Mesenchymal stem cell (in vitro differentiated cells and primary cell): Measurements from ENCODE around the gene PDE9A.

ENCODE experiments used
- DNase-seq: peaks from one replicate; pipeline ENCODE4 v3.0.0-alpha.2; 2013
- H2AFZ ChIP-seq: one replicate; pipeline ENCODE4 v1.6.1; 2013; ENCODE audit warnings: low read depth, mild to moderate bottlenecking, control low read depth, inconsistent platforms, low read length, moderate library complexity
- H2AK5ac ChIP-seq: 2 replicates; pipeline ENCODE4 v1.6.1; 2013; ENCODE audit warnings: low read length, moderate library complexity, mild to moderate bottlenecking, inconsistent platforms; ENCODE audit not compliant: severe bottlenecking
- H2BK120ac ChIP-seq: one replicate; pipeline ENCODE4 v1.6.1; 2013; ENCODE audit warnings: low read depth, mild to moderate bottlenecking, inconsistent platforms, low read length, moderate library complexity
- H2BK12ac ChIP-seq, 2 experiments: one replicate each; pipeline ENCODE4 v1.6.1; 2013; ENCODE audit warnings: inconsistent platforms in 2 of 2, low read length in 2 of 2, mild to moderate bottlenecking in 2 of 2, moderate library complexity in 2 of 2, control low read depth in 1 of 2
- H2BK15ac ChIP-seq: one replicate; pipeline ENCODE4 v1.6.1; 2013; ENCODE audit warnings: mild to moderate bottlenecking, low read depth, inconsistent platforms; ENCODE audit not compliant: poor library complexity, severe bottlenecking
- H2BK5ac ChIP-seq: 2 replicates; pipeline ENCODE4 v1.6.1; 2013; ENCODE audit warnings: low read depth, mild to moderate bottlenecking, low read length, control low read depth, inconsistent platforms; ENCODE audit not compliant: poor library complexity, severe bottlenecking
- H3K14ac ChIP-seq, 2 experiments: one replicate each; pipeline ENCODE4 v1.6.1; 2013; ENCODE audit warnings: inconsistent platforms in 2 of 2, low read length in 2 of 2, control low read depth in 1 of 2, mild to moderate bottlenecking in 1 of 2, moderate library complexity in 1 of 2
- H3K18ac ChIP-seq, 2 experiments: one replicate each; pipeline ENCODE4 v1.6.1; 2013; ENCODE audit warnings: inconsistent platforms in 2 of 2, low read length in 2 of 2, control low read depth in 1 of 2, low read depth in 1 of 2, mild to moderate bottlenecking in 1 of 2
- H3K23ac ChIP-seq, 2 experiments: one replicate each; pipeline ENCODE4 v1.6.1; 2013; ENCODE audit warnings: inconsistent platforms in 2 of 2, low read length in 2 of 2, mild to moderate bottlenecking in 2 of 2, moderate library complexity in 2 of 2, control low read depth in 1 of 2
- H3K27ac ChIP-seq: 2 replicates; pipeline ENCODE4 v1.5.1; 2013; ENCODE audit warnings: mild to moderate bottlenecking, moderate library complexity, low read length, control low read depth, inconsistent platforms; ENCODE audit not compliant: poor library complexity, severe bottlenecking
- H3K27me3 ChIP-seq, 2 experiments: 2 replicates each; pipeline versions ENCODE4 v1.6.1 to v1.7.0; 2013; ENCODE audit warnings: low read length in 2 of 2, mild to moderate bottlenecking in 2 of 2, moderate library complexity in 2 of 2, control low read depth in 1 of 2, inconsistent platforms in 1 of 2; ENCODE audit not compliant: control insufficient read depth in 1 of 2, insufficient read depth in 1 of 2
- H3K36me3 ChIP-seq, 2 experiments: 2 replicates each; pipeline versions ENCODE4 v1.6.1 to v1.7.0; 2013; ENCODE audit warnings: low read length in 2 of 2, control low read depth in 1 of 2, inconsistent platforms in 1 of 2, low read depth in 1 of 2, mild to moderate bottlenecking in 1 of 2; ENCODE audit not compliant: insufficient read depth in 2 of 2, control insufficient read depth in 1 of 2
- H3K4ac ChIP-seq, 2 experiments: one replicate each; pipeline ENCODE4 v1.6.1; 2013; ENCODE audit warnings: inconsistent platforms in 2 of 2, low read length in 2 of 2, mild to moderate bottlenecking in 2 of 2, moderate library complexity in 2 of 2, control low read depth in 1 of 2, low read depth in 1 of 2
- H3K4me1 ChIP-seq: 2 replicates; pipeline ENCODE4 v1.6.1; 2013; ENCODE audit warnings: low read depth, low read length, control low read depth; ENCODE audit not compliant: control insufficient read depth, insufficient read depth
- H3K4me2 ChIP-seq: 2 replicates; pipeline ENCODE4 v1.6.1; 2013; ENCODE audit warnings: low read length, mild to moderate bottlenecking, inconsistent platforms; ENCODE audit not compliant: poor library complexity, severe bottlenecking
- H3K4me3 ChIP-seq, 2 experiments: 2 replicates each; pipeline versions ENCODE4 v1.5.1 to v1.7.0; 2013; ENCODE audit warnings: low read length in 2 of 2, mild to moderate bottlenecking in 2 of 2, control low read depth in 1 of 2, low read depth in 1 of 2; ENCODE audit not compliant: insufficient read depth in 1 of 2
- H3K79me1 ChIP-seq: replicated peaks from 2 replicates; pipeline ENCODE4 v1.6.1; 2013; ENCODE audit warnings: mild to moderate bottlenecking, control low read depth, low read length, inconsistent platforms; ENCODE audit not compliant: poor library complexity, severe bottlenecking
- H3K9ac ChIP-seq: 2 replicates; pipeline ENCODE4 v1.7.0; 2013; ENCODE audit warnings: mild to moderate bottlenecking, low read length, moderate library complexity
- H3K9me3 ChIP-seq: 2 replicates; pipeline ENCODE4 v1.7.0; 2013; ENCODE audit warnings: mild to moderate bottlenecking, low read length; ENCODE audit not compliant: control insufficient read depth
- H4K8ac ChIP-seq: one replicate; pipeline ENCODE4 v1.6.1; 2013; ENCODE audit warnings: inconsistent platforms, mild to moderate bottlenecking, low read length, moderate library complexity
- H4K91ac ChIP-seq: one replicate; pipeline ENCODE4 v1.6.1; 2013; ENCODE audit warnings: mild to moderate bottlenecking, low read length, inconsistent platforms
- WGBS: methylation state at CpG from one replicate; pipeline ENCODE4 v1.1.7; 2013; ENCODE audit warnings: mixed read lengths; 5-methylcytosine and 5-hydroxymethylcytosine counted together

The PDE9A gene

DNA sequence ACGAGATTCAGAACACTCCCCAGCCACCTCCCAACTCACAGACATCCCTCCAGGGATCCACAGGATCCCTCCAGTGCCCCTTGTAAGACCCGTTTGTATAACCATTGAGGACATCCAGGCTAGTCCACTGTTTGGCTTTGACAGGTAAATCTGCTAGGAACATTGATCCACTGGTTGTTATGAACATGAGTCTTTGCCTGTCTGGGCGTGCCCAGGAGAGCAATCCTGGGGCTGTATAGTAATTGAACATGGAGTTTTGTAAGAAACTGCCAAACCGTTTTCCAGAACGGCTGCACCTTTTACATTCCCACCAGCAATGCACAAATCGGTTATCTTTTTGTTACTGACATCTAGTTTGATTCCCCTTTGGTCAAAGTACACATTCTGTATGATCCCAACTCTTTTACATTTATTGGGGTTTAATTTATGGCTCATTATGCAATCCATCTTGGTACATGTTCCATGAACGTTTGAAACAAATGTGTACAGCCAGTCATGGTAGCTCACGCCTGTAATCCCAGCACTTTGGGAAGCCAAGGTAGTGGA is 137.2 kb downstream of the PDE9A start:
- Histone ChIP-seq H3K36me3 (no peaks in the 10 kb centered on the region), H3K23ac (no peak overlapping the region), H3K27me3 (peaks cover 30 to 60% of the 10 kb centered on the region in 2 experiments), H3K4me1 (peaks cover 2% of the 10 kb centered on the region), H4K8ac (no peak overlapping the region), H3K27ac (no peak overlapping the region), H2BK15ac (no peak overlapping the region), H3K9ac (no peak overlapping the region), H4K91ac (no peak overlapping the region), H3K18ac (no peak overlapping the region), H3K4me2 (no peak overlapping the region), H3K14ac (no peak overlapping the region), H2BK5ac (no peak overlapping the region), H2AK5ac (no peak overlapping the region), H3K9me3 (peaks cover 4% of the 10 kb centered on the region), H2AFZ (no peak overlapping the region), H3K4ac (no peak overlapping the region), H2BK12ac (no peak overlapping the region), H3K4me3 (no peak overlapping the region), H2BK120ac (no peak overlapping the region), H3K79me1 (no peaks in the 10 kb centered on the region)
- no peak for DNase-seq
- WGBS, result 78% methylated on average over 8 of the region's 8 CpGs

DNA sequence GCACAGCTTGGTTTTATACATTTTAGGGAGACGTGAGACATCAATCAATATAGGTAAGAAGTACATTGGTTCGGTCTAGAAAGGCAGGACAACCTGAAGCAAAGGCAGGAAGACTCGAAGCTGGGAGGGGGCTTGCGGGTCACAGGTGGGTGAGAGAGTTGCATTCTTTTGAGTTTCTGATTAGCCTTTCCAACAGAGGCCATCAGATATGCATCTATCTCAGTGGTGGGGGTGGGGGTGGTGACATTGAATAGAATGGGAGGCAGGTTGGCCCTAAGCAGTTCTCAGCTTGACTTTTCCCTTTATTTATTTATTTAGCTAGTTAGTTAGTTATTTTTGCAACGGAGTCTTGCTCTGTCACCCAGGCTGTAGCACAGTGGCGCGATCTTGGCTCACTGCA is 140.4 kb downstream of the PDE9A start:
- no peak for DNase-seq
- Histone ChIP-seq H3K23ac (no peak overlapping the region), H2AFZ (no peak overlapping the region), H3K9me3 (no peaks in the 10 kb centered on the region), H3K79me1 (no peaks in the 10 kb centered on the region), H2AK5ac (no peak overlapping the region), H3K9ac (no peak overlapping the region), H2BK120ac (no peak overlapping the region), H3K27me3 (peaks cover 27 to 51% of the 10 kb centered on the region in 2 experiments), H3K36me3 (no peaks in the 10 kb centered on the region), H2BK5ac (no peak overlapping the region), H3K4ac (no peak overlapping the region), H3K4me1 (peaks cover 2% of the 10 kb centered on the region), H4K8ac (no peak overlapping the region), H2BK15ac (no peak overlapping the region), H3K14ac (no peak overlapping the region), H3K4me3 (no peak overlapping the region), H3K27ac (no peak overlapping the region), H2BK12ac (no peak overlapping the region), H3K18ac (no peak overlapping the region), H3K4me2 (no peak overlapping the region), H4K91ac (no peak overlapping the region)
- WGBS, result 69% methylated on average over 7 of the region's 7 CpGs

DNA sequence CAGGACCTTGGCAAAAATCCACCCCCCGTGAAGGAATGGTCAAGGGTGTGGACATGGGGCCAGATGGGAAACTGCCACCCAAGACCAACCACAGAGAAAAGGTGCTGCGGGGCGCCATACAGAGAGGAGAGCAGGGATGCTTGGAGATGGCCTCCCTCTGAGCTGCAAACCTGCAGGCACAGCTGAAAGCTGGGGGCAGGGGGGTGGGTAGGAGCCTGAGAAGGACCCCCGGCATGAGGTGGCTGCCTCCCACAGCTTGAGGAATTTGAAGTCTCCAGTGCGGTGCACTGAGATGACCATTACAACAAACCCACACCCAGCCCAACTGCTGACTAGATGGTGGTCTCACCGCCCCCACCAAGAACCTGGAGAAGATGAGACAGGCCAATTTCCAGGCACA is 141.1 kb downstream of the PDE9A start:
- Histone ChIP-seq H2AK5ac (no peak overlapping the region), H3K27me3 (peaks cover 27 to 51% of the 10 kb centered on the region in 2 experiments), H3K23ac (no peak overlapping the region), H2AFZ (no peak overlapping the region), H3K14ac (no peak overlapping the region), H2BK15ac (no peak overlapping the region), H3K4ac (no peak overlapping the region), H4K91ac (no peak overlapping the region), H3K4me1 (peaks cover 2% of the 10 kb centered on the region), H3K36me3 (no peaks in the 10 kb centered on the region), H3K9ac (no peak overlapping the region), H3K79me1 (no peaks in the 10 kb centered on the region), H3K9me3 (no peaks in the 10 kb centered on the region), H3K4me3 (no peak overlapping the region), H2BK120ac (no peak overlapping the region), H3K27ac (no peak overlapping the region), H2BK12ac (no peak overlapping the region), H2BK5ac (no peak overlapping the region), H4K8ac (no peak overlapping the region), H3K18ac (no peak overlapping the region), H3K4me2 (no peak overlapping the region)
- DNase-seq, result no peak
- 77% methylated on average over 5 of the region's 6 CpGs for WGBS

DNA sequence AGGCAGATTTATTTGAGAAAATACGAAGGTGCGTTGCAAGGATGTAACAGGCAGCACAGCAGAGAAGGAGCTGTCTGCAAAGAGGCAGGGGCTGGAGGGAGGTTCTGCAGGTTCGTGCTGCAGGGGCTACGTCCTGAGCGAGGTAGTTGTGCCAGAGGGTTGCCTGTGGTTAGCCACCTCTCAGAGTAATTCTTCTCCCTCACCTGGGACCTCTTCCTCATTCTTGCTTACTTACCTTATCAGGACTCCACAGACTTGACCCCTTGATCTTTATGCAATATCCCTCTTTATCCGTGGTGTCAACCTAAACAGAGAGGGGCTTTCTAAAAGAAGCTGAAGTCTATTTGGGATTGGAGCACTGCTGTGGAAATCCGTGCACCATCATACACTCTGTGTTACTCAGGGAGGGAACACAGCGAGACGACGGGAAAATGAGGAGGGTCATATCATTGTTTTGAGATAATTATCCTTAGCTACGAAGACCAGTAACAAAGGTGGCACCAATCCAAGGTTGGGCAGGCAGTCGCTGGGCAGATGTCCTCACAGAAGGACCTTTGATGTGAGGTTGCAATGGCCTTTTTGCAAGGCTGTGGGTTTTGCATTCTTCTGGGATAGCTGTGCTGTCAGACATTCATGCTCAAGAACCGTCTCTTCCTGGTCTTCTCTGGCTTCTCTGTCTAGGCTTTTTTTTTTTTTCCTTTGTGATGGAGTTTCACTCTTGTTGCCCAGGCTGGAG is 143.1 kb downstream of the PDE9A start:
- H3K79me1 ChIP-seq, result no peaks in the 10 kb centered on the region
- H2AFZ ChIP-seq, result no peak overlapping the region
- H2BK12ac ChIP-seq, result no peak overlapping the region
- H3K4me2 ChIP-seq, result no peak overlapping the region
- no peak overlapping the region for H4K91ac ChIP-seq
- H2BK15ac ChIP-seq, result no peak overlapping the region
- no peak overlapping the region for H3K23ac ChIP-seq
- no peak overlapping the region for H3K18ac ChIP-seq
- H3K36me3 ChIP-seq, result no peaks in the 10 kb centered on the region
- H3K27ac ChIP-seq, result no peak overlapping the region
- H2BK120ac ChIP-seq, result no peak overlapping the region
- no peak overlapping the region for H2AK5ac ChIP-seq
- peaks cover 19 to 40% of the 10 kb centered on the region in 2 experiments for H3K27me3 ChIP-seq
- peak overlapping the region; percentile 19 for H4K8ac ChIP-seq
- H3K4me3 ChIP-seq, result no peak overlapping the region
- H3K9me3 ChIP-seq, result no peaks in the 10 kb centered on the region
- H3K4me1 ChIP-seq, result peaks cover 2% of the 10 kb centered on the region
- no peak overlapping the region for H3K4ac ChIP-seq
- 94% methylated on average over 12 of the region's 13 CpGs for WGBS
- no peak overlapping the region for H3K14ac ChIP-seq
- DNase-seq, result no peak
- no peak overlapping the region for H3K9ac ChIP-seq
- H2BK5ac ChIP-seq, result no peak overlapping the region
